CD4-positive, alpha-beta T cell treated with Interleukin-6 for 4 hours (primary cell): Measurements from ENCODE around the gene ZFC3H1.

Source experiments
- DNase-seq: peaks from one replicate; pipeline ENCODE4 v3.0.0-alpha.2; 2020; ENCODE audit warnings: mixed read lengths

ZFC3H1 gene

GRCh38 chr12:71627438-71628002, 36.1 kb downstream of the ZFC3H1 start:
- no peak for DNase-seq

GRCh38 chr12:71626768-71627167, 36.9 kb downstream of the ZFC3H1 start:
- no peak for DNase-seq

- no peak for DNase-seq
Measured at GRCh38 chr12:71626098-71626497, 37.5 kb downstream of the ZFC3H1 start.

GRCh38 chr12:71625476-71625875, 38.2 kb downstream of the ZFC3H1 start:
- DNase-seq, result no peak

GRCh38 chr12:71621938-71622337, 41.7 kb downstream of the ZFC3H1 start:
- no peak for DNase-seq

GRCh38 chr12:71610031-71610795, 53.4 kb downstream of the ZFC3H1 start:
- no peak for DNase-seq

GRCh38 chr12:71607494-71608330, 55.9 kb downstream of the ZFC3H1 start:
- DNase-seq, result no peak

- no peak for DNase-seq
Measured at GRCh38 chr12:71605039-71605438, 58.6 kb downstream of the ZFC3H1 start.

GRCh38 chr12:71602761-71603577, 60.7 kb downstream of the ZFC3H1 start:
- DNase-seq, result no peak

GRCh38 chr12:71601546-71601945, 62.1 kb downstream of the ZFC3H1 start:
- no peak for DNase-seq

- DNase-seq, result no peak
Measured at GRCh38 chr12:71599210-71599609, 64.4 kb downstream of the ZFC3H1 start.

- DNase-seq, result no peak
Measured at GRCh38 chr12:71594214-71594948, 69.3 kb downstream of the ZFC3H1 start.

- no peak for DNase-seq
Measured at GRCh38 chr12:71592841-71593240, 70.8 kb downstream of the ZFC3H1 start.

GRCh38 chr12:71591601-71592000, 72.0 kb downstream of the ZFC3H1 start:
- no peak for DNase-seq

- DNase-seq, result no peak
Measured at GRCh38 chr12:71589478-71589881, 74.2 kb downstream of the ZFC3H1 start.

GRCh38 chr12:71587012-71587411, 76.6 kb downstream of the ZFC3H1 start:
- DNase-seq, result no peak

- DNase-seq, result no peak
Measured at GRCh38 chr12:71585218-71585617, 78.4 kb downstream of the ZFC3H1 start.

GRCh38 chr12:71584356-71584755, 79.3 kb downstream of the ZFC3H1 start:
- DNase-seq, result no peak

- no peak for DNase-seq
Measured at GRCh38 chr12:71582925-71583324, 80.7 kb downstream of the ZFC3H1 start.

- DNase-seq, result no peak
Measured at GRCh38 chr12:71581206-71581605, 82.4 kb downstream of the ZFC3H1 start.

- DNase-seq, result no peak
Measured at GRCh38 chr12:71578694-71579258, 84.9 kb downstream of the ZFC3H1 start.

GRCh38 chr12:71576496-71576895, 87.2 kb downstream of the ZFC3H1 start:
- no peak for DNase-seq
